ENCODE results near the gene PLPP3.

Gene PLPP3

GRCh38 chr1:56456435-56457101, 122.8 kb downstream of the PLPP3 start:
- no peak for DNase-seq

GRCh38 chr1:56453417-56454078, 125.8 kb downstream of the PLPP3 start:
- no peak for DNase-seq

- DNase-seq: no peak
Observed at GRCh38 chr1:56453016-56453415, 126.3 kb downstream of the PLPP3 start.

GRCh38 chr1:56452027-56453011, 127.0 kb downstream of the PLPP3 start:
- DNase-seq: no peak

GRCh38 chr1:56451491-56451890, 127.9 kb downstream of the PLPP3 start:
- DNase-seq: no peak

- DNase-seq: no peak
Observed at GRCh38 chr1:56450004-56450666, 129.2 kb downstream of the PLPP3 start.

- DNase-seq: no peak
Observed at GRCh38 chr1:56448529-56449300, 130.6 kb downstream of the PLPP3 start.

- DNase-seq: no peak
Observed at GRCh38 chr1:56447823-56448222, 131.5 kb downstream of the PLPP3 start.

- no peak for DNase-seq
Observed at GRCh38 chr1:56446531-56447098, 132.7 kb downstream of the PLPP3 start.

GRCh38 chr1:56444960-56445646, 134.3 kb downstream of the PLPP3 start:
- DNase-seq: no peak

All from COR-L47 (cell line).